NB4 (cell line): ENCODE measurements around the gene FNBP1L.

Experiments
- CTCF ChIP-seq: IDR thresholded peaks from one replicate; pipeline ENCODE4 v1.5.1; 2012; ENCODE audit warnings: low read depth, low read length
- MYC ChIP-seq: IDR thresholded peaks from 2 replicates; pipeline ENCODE4 v1.6.1; 2011; ENCODE audit warnings: low read depth, low read length
- POLR2A ChIP-seq: IDR thresholded peaks from 2 replicates; pipeline ENCODE4 v1.6.1; 2011; ENCODE audit warnings: mild to moderate bottlenecking; ENCODE audit not compliant: insufficient read length; ENCODE audit errors: extremely low read depth
- TF ChIP-seq, protein P1 (sequence below): IDR thresholded peaks from 2 replicates; pipeline ENCODE4 v1.6.1; 2011; ENCODE audit warnings: low read depth, low read length

- TF ChIP-seq CTCF = no peak
- TF ChIP-seq POLR2A = no peak
- TF ChIP-seq, protein P1, sequence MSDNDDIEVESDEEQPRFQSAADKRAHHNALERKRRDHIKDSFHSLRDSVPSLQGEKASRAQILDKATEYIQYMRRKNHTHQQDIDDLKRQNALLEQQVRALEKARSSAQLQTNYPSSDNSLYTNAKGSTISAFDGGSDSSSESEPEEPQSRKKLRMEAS = no peak
- TF ChIP-seq MYC = no peak
Observed at GRCh38 chr1:93483606-93484005, 35.7 kb downstream of the FNBP1L start.
